Measurements from ENCODE around the gene F2RL2.
"Not testable (repeated sequence)": the region's sequence is repeated elsewhere in the genome, so short reads cannot be mapped to it uniquely, and the experiment has no call there.

F2RL2 gene

GRCh38 chr5:76620166-76620565 is 3.0 kb downstream of the F2RL2 start:
- no peak for DNase-seq

- DNase-seq: no peak
Observed at GRCh38 chr5:76617675-76618074, 5.5 kb downstream of the F2RL2 start.

- no peak for DNase-seq
Observed at GRCh38 chr5:76617229-76617628, 6.0 kb downstream of the F2RL2 start.

- no peak for DNase-seq
Observed at GRCh38 chr5:76616206-76616605, 7.0 kb downstream of the F2RL2 start.

- DNase-seq: no peak
Observed at GRCh38 chr5:76615759-76616158, 7.4 kb downstream of the F2RL2 start.

- no peak for DNase-seq
Observed at GRCh38 chr5:76612942-76613341, 10.3 kb downstream of the F2RL2 start.

- DNase-seq: peak; percentile 4
Observed at GRCh38 chr5:76610196-76610595, 13.0 kb downstream of the F2RL2 start.

- no peak for DNase-seq
Observed at GRCh38 chr5:76608833-76609232, 14.4 kb downstream of the F2RL2 start.

- no peak for DNase-seq
Observed at GRCh38 chr5:76607353-76607871, 15.8 kb downstream of the F2RL2 start.

GRCh38 chr5:76606701-76607100 is 16.5 kb downstream of the F2RL2 start:
- DNase-seq: no peak

- no peak for DNase-seq
Observed at GRCh38 chr5:76604838-76605237, 18.4 kb downstream of the F2RL2 start.

GRCh38 chr5:76603991-76604390 is 19.2 kb downstream of the F2RL2 start:
- not testable (repeated sequence) for DNase-seq

GRCh38 chr5:76602094-76602726 is 21.0 kb downstream of the F2RL2 start:
- DNase-seq: no peak

GRCh38 chr5:76601470-76601869 is 21.7 kb downstream of the F2RL2 start:
- DNase-seq: peak; percentile 42

- no peak for DNase-seq
Observed at GRCh38 chr5:76600716-76601115, 22.5 kb downstream of the F2RL2 start.

GRCh38 chr5:76598531-76598930 is 24.7 kb downstream of the F2RL2 start:
- no peak for DNase-seq

GRCh38 chr5:76595755-76596481 is 27.3 kb downstream of the F2RL2 start:
- DNase-seq: no peak

- DNase-seq: no peak
Observed at GRCh38 chr5:76594107-76594506, 29.1 kb downstream of the F2RL2 start.

- DNase-seq: no peak
Observed at GRCh38 chr5:76592692-76593091, 30.5 kb downstream of the F2RL2 start.

GRCh38 chr5:76591366-76591765 is 31.8 kb downstream of the F2RL2 start:
- no peak for DNase-seq

- no peak for DNase-seq
Observed at GRCh38 chr5:76590027-76590426, 33.2 kb downstream of the F2RL2 start.

- no peak for DNase-seq
Observed at GRCh38 chr5:76586531-76586930, 36.7 kb downstream of the F2RL2 start.

GRCh38 chr5:76585783-76586217 is 37.4 kb downstream of the F2RL2 start:
- no peak for DNase-seq

All from NCI-H1105 treated with DMSO at 0.1 percent for 48 hours (cell line).